Measurements from ENCODE around the gene ABHD12B. TPM values are rescaled to one million over a fixed set of nuclear protein-coding genes. Genes with fewer than 3 reads are reported as not detected.

The ABHD12B gene
- total and polyA plus RNA-seq, 2 donors (not counting 3 experiments of a cell fraction or from before 2014, with no cell fraction given), result not detected

DNA sequence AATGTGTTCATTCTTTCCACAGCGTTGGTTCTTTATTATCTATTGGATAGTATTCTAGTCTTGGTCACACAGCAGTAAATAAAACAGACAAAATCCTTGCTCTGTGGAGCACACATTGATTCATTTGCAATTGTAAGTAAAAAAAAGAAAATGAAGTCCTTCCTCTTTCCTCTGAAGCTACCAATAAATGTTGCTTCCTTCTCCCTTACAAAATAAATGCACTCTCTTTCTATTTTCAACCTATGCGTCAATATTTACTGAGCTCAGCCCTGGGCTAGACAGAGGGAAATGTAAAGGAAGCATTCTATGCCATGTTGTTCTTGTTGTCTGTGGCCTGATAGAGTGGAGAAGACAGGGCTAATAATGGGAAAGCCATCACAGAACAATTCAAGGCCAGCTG is 2.9 kb downstream of the ABHD12B start:
- dilution Hi-C loops (cut with MboI; ENCODE audit: extremely low pct_ligation_motif_present, low sequenced_read_pairs) (no loop called here), intact Hi-C loops (cut with micrococcal nuclease) (no loop called here)
- H3K4me1 ChIP-seq (ENCODE audit: control insufficient read depth, extremely low read depth, insufficient read depth, low read length), result no peaks in the 10 kb centered on the region
- no peak for TF ChIP-seq GATA2 (IDR thresholded peaks at IDR 0.05; ENCODE audit: insufficient read depth, insufficient read length, low read depth, low read length)
- TF ChIP-seq POLR2A (IDR thresholded peaks at IDR 0.05; ENCODE audit: low read depth, low read length), result no peak
- TF ChIP-seq POLR2AphosphoS5 (IDR thresholded peaks at IDR 0.05; ENCODE audit: insufficient read depth, low read depth, low read length), result no peak
- TF ChIP-seq, protein P1, sequence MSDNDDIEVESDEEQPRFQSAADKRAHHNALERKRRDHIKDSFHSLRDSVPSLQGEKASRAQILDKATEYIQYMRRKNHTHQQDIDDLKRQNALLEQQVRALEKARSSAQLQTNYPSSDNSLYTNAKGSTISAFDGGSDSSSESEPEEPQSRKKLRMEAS (IDR thresholded peaks at IDR 0.05; ENCODE audit: insufficient read depth, insufficient read length), result no peak
- TF ChIP-seq, protein P2, sequence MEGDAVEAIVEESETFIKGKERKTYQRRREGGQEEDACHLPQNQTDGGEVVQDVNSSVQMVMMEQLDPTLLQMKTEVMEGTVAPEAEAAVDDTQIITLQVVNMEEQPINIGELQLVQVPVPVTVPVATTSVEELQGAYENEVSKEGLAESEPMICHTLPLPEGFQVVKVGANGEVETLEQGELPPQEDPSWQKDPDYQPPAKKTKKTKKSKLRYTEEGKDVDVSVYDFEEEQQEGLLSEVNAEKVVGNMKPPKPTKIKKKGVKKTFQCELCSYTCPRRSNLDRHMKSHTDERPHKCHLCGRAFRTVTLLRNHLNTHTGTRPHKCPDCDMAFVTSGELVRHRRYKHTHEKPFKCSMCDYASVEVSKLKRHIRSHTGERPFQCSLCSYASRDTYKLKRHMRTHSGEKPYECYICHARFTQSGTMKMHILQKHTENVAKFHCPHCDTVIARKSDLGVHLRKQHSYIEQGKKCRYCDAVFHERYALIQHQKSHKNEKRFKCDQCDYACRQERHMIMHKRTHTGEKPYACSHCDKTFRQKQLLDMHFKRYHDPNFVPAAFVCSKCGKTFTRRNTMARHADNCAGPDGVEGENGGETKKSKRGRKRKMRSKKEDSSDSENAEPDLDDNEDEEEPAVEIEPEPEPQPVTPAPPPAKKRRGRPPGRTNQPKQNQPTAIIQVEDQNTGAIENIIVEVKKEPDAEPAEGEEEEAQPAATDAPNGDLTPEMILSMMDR (IDR thresholded peaks at IDR 0.05; ENCODE audit: extremely low read depth in 1 of 2, insufficient read depth in 1 of 2, low read depth in 1 of 2, low read length in 2 of 2), result no peak
- TF ChIP-seq FOS (IDR thresholded peaks at IDR 0.05; ENCODE audit: borderline replicate concordance, insufficient read depth, low read length), result no peak
- TF ChIP-seq JUN (IDR thresholded peaks at IDR 0.05; ENCODE audit: borderline replicate concordance, insufficient read depth, insufficient read length, low read depth), result no peak
- TF ChIP-seq EZH2 (IDR thresholded peaks at IDR 0.05; ENCODE audit: borderline replicate concordance, low read depth, low read length, severe bottlenecking), result no peak
- no peak for TF ChIP-seq MYC (IDR thresholded peaks at IDR 0.05; ENCODE audit: low read depth, low read length)
- no peaks in the 10 kb centered on the region for H3K79me2 ChIP-seq (ENCODE audit: control insufficient read depth, insufficient read depth, low read length)
- ChIA-PET CTCF (interaction anchor here (1.5 to 2.9 kb wide), 2 partner anchors 9 to 14 kb away, joined by 6 to 10 read pairs; no protein-coding TSS in a partner anchor), POLR2A (no interaction called here)
- no peaks in the 10 kb centered on the region for H3K9me3 ChIP-seq (replicated peaks; ENCODE audit: control insufficient read depth, insufficient read depth, low read length)
- DNase-seq (ENCODE audit: low read depth, low spot score) (no peak), FAIRE-seq (no peak)
- no peaks in the 10 kb centered on the region for H4K20me1 ChIP-seq (replicated peaks; ENCODE audit: control insufficient read depth, extremely low read depth, insufficient read depth, low read length)
- H2AFZ ChIP-seq (ENCODE audit: low read depth, low read length), result no peak overlapping the region
- BruUV-seq (replicated peaks), result no TSS peak
- H3K9ac ChIP-seq (replicated peaks; ENCODE audit: extremely low read depth, insufficient read depth, low read length), result no peak overlapping the region
- no peaks in the 10 kb centered on the region for H3K9me1 ChIP-seq (replicated peaks; ENCODE audit: control insufficient read depth, extremely low read depth, insufficient read depth, low read length)
- H3K36me3 ChIP-seq (ENCODE audit: control insufficient read depth in 2 of 2, extremely low read depth in 1 of 2, insufficient read depth in 2 of 2, low read length in 2 of 2), result no peaks in the 10 kb centered on the region
- H3K27me3 ChIP-seq (ENCODE audit: control insufficient read depth in 2 of 2, insufficient read depth in 2 of 2, low read length in 2 of 2), result peaks cover 56 to 82% of the 10 kb centered on the region in 2 experiments
- no peak overlapping the region for H3K4me3 ChIP-seq (replicated peaks in 1 of 3; ENCODE audit: insufficient read depth in 1 of 3, low read depth in 1 of 3, low read length in 3 of 3)
- H3K4me2 ChIP-seq (ENCODE audit: insufficient read depth, low read length), result no peak overlapping the region
- H3K27ac ChIP-seq (ENCODE audit: insufficient read depth, low read depth, low read length), result no peak overlapping the region
